Skeletal muscle cell (primary cell): ENCODE results near the gene KREMEN2.

Source experiments
- DNase-seq: peaks from one replicate; pipeline ENCODE4 v3.0.0-alpha.2; 2010; ENCODE audit warnings: low read depth
- H3K4me3 ChIP-seq: 2 replicates; pipeline ENCODE4 v1.5.1; 2011; ENCODE audit warnings: low read depth, mild to moderate bottlenecking, control low read depth, low read length, moderate library complexity

The KREMEN2 gene

GRCh38 chr16:2991566-2992261, 27.6 kb downstream of the KREMEN2 start:
- H3K4me3 ChIP-seq, result no peak overlapping the region
- no peak for DNase-seq

- DNase-seq, result no peak
- H3K4me3 ChIP-seq, result no peak overlapping the region
These were observed 28.5 kb downstream of the KREMEN2 start for GRCh38 chr16:2992383-2993081.

- no peak overlapping the region for H3K4me3 ChIP-seq
- DNase-seq, result no peak
These were observed 32.2 kb downstream of the KREMEN2 start for GRCh38 chr16:2996298-2996697.

GRCh38 chr16:2999929-3000328, 35.9 kb downstream of the KREMEN2 start:
- no peak for DNase-seq
- no peak overlapping the region for H3K4me3 ChIP-seq

GRCh38 chr16:3000540-3000939, 36.5 kb downstream of the KREMEN2 start:
- H3K4me3 ChIP-seq, result no peak overlapping the region
- DNase-seq, result no peak

GRCh38 chr16:3001316-3001715, 37.2 kb downstream of the KREMEN2 start:
- H3K4me3 ChIP-seq, result no peak overlapping the region
- no peak for DNase-seq

GRCh38 chr16:3003582-3004270, 39.7 kb downstream of the KREMEN2 start:
- no peak overlapping the region for H3K4me3 ChIP-seq

GRCh38 chr16:3004319-3004718, 40.2 kb downstream of the KREMEN2 start:
- DNase-seq, result no peak
- no peak overlapping the region for H3K4me3 ChIP-seq

More at GRCh38 chr16:3003582-3004270, 39.7 kb downstream of the KREMEN2 start:
- DNase-seq, result peak; percentile 94

- H3K4me3 ChIP-seq, result peak overlapping the region; percentile 27
- DNase-seq, result no peak
These were observed 40.8 kb downstream of the KREMEN2 start for GRCh38 chr16:3004781-3005284.

- no peak overlapping the region for H3K4me3 ChIP-seq
- no peak for DNase-seq
These were observed 43.2 kb downstream of the KREMEN2 start for GRCh38 chr16:3007059-3007956.

GRCh38 chr16:3007957-3008689, 44.0 kb downstream of the KREMEN2 start:
- no peak overlapping the region for H3K4me3 ChIP-seq

GRCh38 chr16:3008690-3009037, 44.6 kb downstream of the KREMEN2 start:
- H3K4me3 ChIP-seq, result no peak overlapping the region
- DNase-seq, result no peak

More at GRCh38 chr16:3007957-3008689, 44.0 kb downstream of the KREMEN2 start:
- DNase-seq, result no peak

- H3K4me3 ChIP-seq, result no peak overlapping the region
- DNase-seq, result no peak
These were observed 45.7 kb downstream of the KREMEN2 start for GRCh38 chr16:3009568-3010390.

GRCh38 chr16:3010510-3010909, 46.4 kb downstream of the KREMEN2 start:
- no peak overlapping the region for H3K4me3 ChIP-seq
- DNase-seq, result no peak

- DNase-seq, result no peak
- no peak overlapping the region for H3K4me3 ChIP-seq
These were observed 48.2 kb downstream of the KREMEN2 start for GRCh38 chr16:3012246-3012645.

GRCh38 chr16:3012828-3013420, 48.8 kb downstream of the KREMEN2 start, which contains the start of gene CLDN9:
CLDN9 (plus strand) TSS chr16:3012923; CDS start chr16:3013363, 440 bp downstream.
- H3K4me3 ChIP-seq, result no peak within 1 kb of the TSS
- DNase-seq, result no peak

- DNase-seq, result no peak
- no peak overlapping the region for H3K4me3 ChIP-seq
These were observed 49.4 kb downstream of the KREMEN2 start for GRCh38 chr16:3013491-3013951.
